Neural progenitor cell (in vitro differentiated cells): ENCODE measurements around the gene ETV6. TPM values are rescaled to one million over a fixed set of nuclear protein-coding genes. Genes with fewer than 3 reads are reported as not detected.

Source experiments
- DNase-seq: peaks from one replicate; pipeline ENCODE4 v3.0.0-alpha.2; 2016; ENCODE audit warnings: low spot score
- H2AFZ ChIP-seq: fragments of 200-600 bp; sonication (generic); replicated peaks from 2 replicates; pipeline ENCODE4 v1.6.1; 2016; ENCODE audit warnings: antibody characterized with exemption
- H3F3A ChIP-seq: fragments of 200-600 bp; sonication (generic); 2 replicates; pipeline ENCODE4 v1.6.1; 2016; ENCODE audit warnings: antibody characterized with exemption, low read depth
- H3K27ac ChIP-seq: fragments of 200-600 bp; sonication (generic); 2 replicates; pipeline ENCODE4 v1.5.1; 2016; ENCODE audit warnings: mild to moderate bottlenecking
- H3K27me3 ChIP-seq: fragments of 200-600 bp; sonication (generic); 2 replicates; pipeline ENCODE4 v1.6.1; 2016; ENCODE audit warnings: mild to moderate bottlenecking, moderate library complexity
- H3K36me3 ChIP-seq: fragments of 200-600 bp; sonication (generic); 2 replicates; pipeline ENCODE4 v1.5.1; 2016
- H3K4me1 ChIP-seq: fragments of 200-600 bp; sonication (generic); 2 replicates; pipeline ENCODE4 v1.6.1; 2016; ENCODE audit warnings: mixed run types
- H3K4me2 ChIP-seq: fragments of 200-600 bp; sonication (generic); 2 replicates; pipeline ENCODE4 v1.6.1; 2016
- H3K4me3 ChIP-seq: fragments of 200-600 bp; sonication (generic); 2 replicates; pipeline ENCODE4 v1.5.1; 2016
- H3K79me2 ChIP-seq: fragments of 200-600 bp; sonication (generic); 2 replicates; pipeline ENCODE4 v1.6.1; 2016; ENCODE audit warnings: low read depth
- H3K9ac ChIP-seq: fragments of 200-600 bp; sonication (generic); 2 replicates; pipeline ENCODE4 v1.6.1; 2016
- H3K9me3 ChIP-seq: fragments of 200-600 bp; sonication (generic); 2 replicates; pipeline ENCODE4 v1.5.1; 2016; ENCODE audit warnings: low read depth
- H4K20me1 ChIP-seq: fragments of 200-600 bp; sonication (generic); 2 replicates; pipeline ENCODE4 v1.6.1; 2016; ENCODE audit warnings: low read depth
- H3K27ac Mint-ChIP-seq: 3 replicates; pipeline ENCODE4 v1.8.0; 2021; ENCODE audit warnings: mixed read lengths
- H3K27me3 Mint-ChIP-seq: 2 replicates; pipeline ENCODE4 v1.8.0; 2022; ENCODE audit warnings: low read depth, mild to moderate bottlenecking, inconsistent platforms, moderate library complexity, mixed read lengths; ENCODE audit not compliant: insufficient read depth
- H3K36me3 Mint-ChIP-seq: 3 replicates; pipeline ENCODE4 v1.8.0; 2021; ENCODE audit warnings: mixed read lengths
- H3K4me1 Mint-ChIP-seq: 3 replicates; pipeline ENCODE4 v1.8.0; 2021; ENCODE audit warnings: mixed read lengths
- H3K4me3 Mint-ChIP-seq: 3 replicates; pipeline ENCODE4 v1.8.0; 2021; ENCODE audit warnings: mild to moderate bottlenecking, moderate library complexity, mixed read lengths
- H3K9me3 Mint-ChIP-seq: 3 replicates; pipeline ENCODE4 v1.8.0; 2020; ENCODE audit warnings: mixed read lengths
- CTCF ChIP-seq: fragments of 200-600 bp; sonication (generic); IDR thresholded peaks from 2 replicates; pipeline ENCODE4 v1.5.1; 2017; ENCODE audit warnings: antibody characterized with exemption, mild to moderate bottlenecking
- EZH2 ChIP-seq: fragments of 200-600 bp; sonication (generic); IDR thresholded peaks from 2 replicates; pipeline ENCODE4 v1.6.1; 2017; ENCODE audit warnings: antibody characterized with exemption, mild to moderate bottlenecking, moderate library complexity
- EZH2phosphoT487 ChIP-seq: fragments of 200-600 bp; sonication (generic); IDR thresholded peaks from 2 replicates; pipeline ENCODE4 v1.6.1; 2017; ENCODE audit warnings: antibody characterized with exemption
- total RNA-seq: library from RNA; depleted of rRNA; stranded (reverse); fragments of >200 nt; gene quantifications from 2 replicates; pipeline ENCODE4 v1.2.3, GENCODE V29; 2015; ENCODE audit warnings: low replicate concordance

ETV6 gene
- total RNA-seq, 1 donor from 2014 or later: 6.2 TPM

DNA sequence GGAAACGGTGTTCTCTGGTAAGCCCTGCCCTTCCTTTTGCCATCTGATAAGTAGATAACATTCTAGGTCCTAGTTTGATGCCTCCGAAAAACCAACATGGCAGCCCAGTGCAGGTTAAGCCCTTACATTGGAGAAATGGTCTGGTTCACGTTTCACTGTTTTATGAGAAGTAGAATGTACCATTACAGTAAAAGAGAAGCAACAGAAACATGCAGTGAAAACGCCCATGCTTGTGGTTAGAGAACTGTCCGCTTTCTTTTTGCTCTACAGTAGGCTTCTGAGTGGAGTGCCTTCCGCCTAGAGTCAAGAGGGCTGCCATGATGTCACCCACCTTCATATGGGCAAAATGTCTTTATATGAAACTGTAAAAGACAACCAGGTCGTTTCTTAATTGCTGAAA is 230.9 kb downstream of the ETV6 start:
- Histone ChIP-seq H3K9ac (no peak overlapping the region), H3F3A (no peaks in the 10 kb centered on the region), H3K36me3 (no peaks in the 10 kb centered on the region), H3K4me1 (peaks cover 11% of the 10 kb centered on the region), H2AFZ (no peak overlapping the region), H3K27me3 (no peaks in the 10 kb centered on the region), H3K79me2 (no peaks in the 10 kb centered on the region), H3K9me3 (no peaks in the 10 kb centered on the region), H3K27ac (no peak overlapping the region), H4K20me1 (no peaks in the 10 kb centered on the region), H3K4me2 (no peak overlapping the region), H3K4me3 (no peak overlapping the region)
- Mint-ChIP-seq H3K36me3 (peaks cover 19% of the 10 kb centered on the region), H3K27me3 (peaks cover 4% of the 10 kb centered on the region), H3K9me3 (no peaks in the 10 kb centered on the region), H3K4me3 (no peak overlapping the region), H3K27ac (no peak overlapping the region), H3K4me1 (peaks cover 46% of the 10 kb centered on the region)
- TF ChIP-seq CTCF (no peak), EZH2phosphoT487 (no peak), EZH2 (no peak)
- DNase-seq: no peak

GRCh38 chr12:11881835-11882234 is 232.4 kb downstream of the ETV6 start:
- DNase-seq: no peak
- H3K27me3 ChIP-seq: no peaks in the 10 kb centered on the region
- no peaks in the 10 kb centered on the region for H3K9me3 Mint-ChIP-seq
- TF ChIP-seq EZH2 (no peak), EZH2phosphoT487 (no peak), CTCF (no peak)
- H3K4me1 Mint-ChIP-seq: peaks cover 48% of the 10 kb centered on the region
- peaks cover 26% of the 10 kb centered on the region for H3K36me3 Mint-ChIP-seq
- H3K79me2 ChIP-seq: no peaks in the 10 kb centered on the region
- H3K4me3 ChIP-seq: no peak overlapping the region
- H3F3A ChIP-seq: no peaks in the 10 kb centered on the region
- H3K4me3 Mint-ChIP-seq: no peak overlapping the region
- no peak overlapping the region for H3K9ac ChIP-seq
- peaks cover 4% of the 10 kb centered on the region for H3K27me3 Mint-ChIP-seq
- H3K9me3 ChIP-seq: no peaks in the 10 kb centered on the region
- peaks cover 17% of the 10 kb centered on the region for H3K4me1 ChIP-seq
- no peak overlapping the region for H2AFZ ChIP-seq
- no peaks in the 10 kb centered on the region for H3K36me3 ChIP-seq
- no peak overlapping the region for H3K27ac Mint-ChIP-seq
- no peaks in the 10 kb centered on the region for H4K20me1 ChIP-seq
- H3K27ac ChIP-seq: no peak overlapping the region
- H3K4me2 ChIP-seq: no peak overlapping the region

GRCh38 chr12:11882301-11883019 is 233.0 kb downstream of the ETV6 start:
- Mint-ChIP-seq H3K36me3 (peaks cover 30% of the 10 kb centered on the region), H3K4me1 (peaks cover 42% of the 10 kb centered on the region), H3K27me3 (peaks cover 4% of the 10 kb centered on the region), H3K27ac (no peak overlapping the region), H3K4me3 (no peak overlapping the region), H3K9me3 (no peaks in the 10 kb centered on the region)
- Histone ChIP-seq H3K27me3 (no peaks in the 10 kb centered on the region), H3K27ac (no peak overlapping the region), H3K4me2 (no peak overlapping the region), H3F3A (no peaks in the 10 kb centered on the region), H4K20me1 (no peaks in the 10 kb centered on the region), H3K4me3 (no peak overlapping the region), H3K36me3 (no peaks in the 10 kb centered on the region), H3K4me1 (peaks cover 17% of the 10 kb centered on the region), H3K9me3 (no peaks in the 10 kb centered on the region), H3K79me2 (no peaks in the 10 kb centered on the region), H2AFZ (no peak overlapping the region), H3K9ac (no peak overlapping the region)
- DNase-seq: no peak
- TF ChIP-seq EZH2phosphoT487: no peak
- TF ChIP-seq EZH2: no peak
- TF ChIP-seq CTCF: no peak
